ENCODE measurements around the gene SEMA6A. TPM values are rescaled to one million over a fixed set of nuclear protein-coding genes. Genes with fewer than 3 reads are reported as not detected.
A peak's percentile ranks its signal among the peaks of the same experiment; 100 is the strongest.

SEMA6A gene
- total and polyA plus RNA-seq, 5 experiments from 2014 or later, result 0.18 to 0.69 (median 0.22) TPM; not detected in 2

GRCh38 chr5:116573279-116573701 lies 1.3 kb downstream of the SEMA6A start:
- peak overlapping the region in 7 of 10 donors; percentile 49 to 78 (median 59) for H3K4me3 Mint-ChIP-seq
- peaks cover 38 to 78% (median 60%) of the 10 kb centered on the region in 5 donors for H3K27me3 Mint-ChIP-seq
- H3K9me3 Mint-ChIP-seq, result peaks cover 0 to 1% (median 0%) of the 10 kb centered on the region in 9 donors
- H3K4me1 Mint-ChIP-seq, result peaks cover 12 to 28% (median 25%) of the 10 kb centered on the region in 4 donors
- ATAC-seq (no peak), DNase-seq (no peak)
- no peak overlapping the region for H3K27ac Mint-ChIP-seq
- POLR2A ChIA-PET, result no interaction called here
- H3K36me3 Mint-ChIP-seq, result peaks cover 0 to 3% (median 2%) of the 10 kb centered on the region in 3 donors

GRCh38 chr5:116572350-116573278 lies 2.0 kb downstream of the SEMA6A start:
- peaks cover 40 to 82% (median 57%) of the 10 kb centered on the region in 5 donors for H3K27me3 Mint-ChIP-seq
- H3K36me3 Mint-ChIP-seq, result peaks cover 0 to 3% (median 2%) of the 10 kb centered on the region in 3 donors
- peaks cover 12 to 28% (median 25%) of the 10 kb centered on the region in 4 donors for H3K4me1 Mint-ChIP-seq
- H3K9me3 Mint-ChIP-seq, result peaks cover 0 to 1% (median 0%) of the 10 kb centered on the region in 9 donors
- ATAC-seq, result no peak
- H3K27ac Mint-ChIP-seq, result no peak overlapping the region
- POLR2A ChIA-PET, result no interaction called here
- H3K4me3 Mint-ChIP-seq, result peak overlapping the region in 4 of 10 donors; percentile 11 to 75 (median 36)
- DNase-seq, result no peak

- ATAC-seq, result no peak
- Mint-ChIP-seq H3K27me3 (peaks cover 44 to 90% (median 62%) of the 10 kb centered on the region in 5 donors), H3K27ac (no peak overlapping the region), H3K9me3 (peaks cover 0 to 1% (median 0%) of the 10 kb centered on the region in 9 donors), H3K4me3 (peak overlapping the region in 2 of 10 donors; percentile 11 to 14), H3K36me3 (peaks cover 0 to 3% (median 2%) of the 10 kb centered on the region in 3 donors), H3K4me1 (peaks cover 12 to 28% (median 25%) of the 10 kb centered on the region in 4 donors)
- no peak for DNase-seq
- POLR2A ChIA-PET, result no interaction called here
Observed at GRCh38 chr5:116571568-116572349, 2.9 kb downstream of the SEMA6A start.

- peaks cover 39 to 81% (median 51%) of the 10 kb centered on the region in 5 donors for H3K27me3 Mint-ChIP-seq
- H3K36me3 Mint-ChIP-seq, result peaks cover 0 to 2% (median under 1%) of the 10 kb centered on the region in 3 donors
- DNase-seq (no peak), ATAC-seq (no peak)
- POLR2A ChIA-PET, result no interaction called here
- peaks cover 6 to 18% (median 15%) of the 10 kb centered on the region in 4 donors for H3K4me1 Mint-ChIP-seq
- H3K4me3 Mint-ChIP-seq, result no peak overlapping the region
- H3K27ac Mint-ChIP-seq, result no peak overlapping the region
- no peaks in the 10 kb centered on the region for H3K9me3 Mint-ChIP-seq
Observed at GRCh38 chr5:116569999-116570398, 4.6 kb downstream of the SEMA6A start.

- Mint-ChIP-seq H3K27ac (no peak overlapping the region), H3K4me1 (peaks cover 0 to 2% (median 0%) of the 10 kb centered on the region in 4 donors), H3K4me3 (no peak overlapping the region), H3K27me3 (peaks cover 29 to 52% (median 35%) of the 10 kb centered on the region in 5 donors), H3K9me3 (no peaks in the 10 kb centered on the region), H3K36me3 (peaks cover 0 to 2% (median 0%) of the 10 kb centered on the region in 3 donors)
- POLR2A ChIA-PET, result no interaction called here
- DNase-seq (no peak), ATAC-seq (no peak)
Observed at GRCh38 chr5:116567106-116567505, 7.5 kb downstream of the SEMA6A start.

GRCh38 chr5:116566251-116566650 lies 8.4 kb downstream of the SEMA6A start:
- Mint-ChIP-seq H3K27ac (no peak overlapping the region), H3K36me3 (peaks cover 0 to 4% (median 0%) of the 10 kb centered on the region in 3 donors), H3K4me1 (peaks cover 0 to 7% (median 0%) of the 10 kb centered on the region in 4 donors), H3K27me3 (peaks cover 28 to 45% (median 30%) of the 10 kb centered on the region in 5 donors), H3K9me3 (no peaks in the 10 kb centered on the region), H3K4me3 (no peak overlapping the region)
- ATAC-seq, result no peak
- POLR2A ChIA-PET, result no interaction called here
- DNase-seq, result no peak

GRCh38 chr5:116564756-116565490 lies 9.7 kb downstream of the SEMA6A start:
- DNase-seq (no peak), ATAC-seq (no peak)
- Mint-ChIP-seq H3K36me3 (peaks cover 0 to 3% (median 0%) of the 10 kb centered on the region in 3 donors), H3K4me3 (no peak overlapping the region), H3K9me3 (no peaks in the 10 kb centered on the region), H3K27ac (no peak overlapping the region), H3K4me1 (peaks cover 0 to 7% (median 0%) of the 10 kb centered on the region in 4 donors), H3K27me3 (peaks cover 19 to 31% (median 21%) of the 10 kb centered on the region in 5 donors)
- POLR2A ChIA-PET, result no interaction called here

GRCh38 chr5:116564312-116564711 lies 10.3 kb downstream of the SEMA6A start:
- Mint-ChIP-seq H3K4me3 (no peak overlapping the region), H3K36me3 (peaks cover 0 to 3% (median 0%) of the 10 kb centered on the region in 3 donors), H3K9me3 (no peaks in the 10 kb centered on the region), H3K27ac (no peak overlapping the region), H3K27me3 (peaks cover 13 to 25% (median 15%) of the 10 kb centered on the region in 5 donors), H3K4me1 (peaks cover 0 to 7% (median 0%) of the 10 kb centered on the region in 4 donors)
- no peak for ATAC-seq
- POLR2A ChIA-PET, result no interaction called here
- no peak for DNase-seq

- no peak overlapping the region for H3K4me3 Mint-ChIP-seq
- peaks cover 0 to 3% (median 0%) of the 10 kb centered on the region in 3 donors for H3K36me3 Mint-ChIP-seq
- H3K4me1 Mint-ChIP-seq, result peaks cover 0 to 7% (median 0%) of the 10 kb centered on the region in 4 donors
- ATAC-seq (no peak), DNase-seq (no peak)
- peaks cover 8 to 20% (median 10%) of the 10 kb centered on the region in 5 donors for H3K27me3 Mint-ChIP-seq
- H3K27ac Mint-ChIP-seq, result no peak overlapping the region
- H3K9me3 Mint-ChIP-seq, result no peaks in the 10 kb centered on the region
- POLR2A ChIA-PET, result no interaction called here
Observed at GRCh38 chr5:116563736-116564308, 10.8 kb downstream of the SEMA6A start.

- Mint-ChIP-seq H3K27me3 (peaks cover 2 to 10% (median 7%) of the 10 kb centered on the region in 5 donors), H3K4me3 (no peak overlapping the region), H3K9me3 (no peaks in the 10 kb centered on the region), H3K27ac (no peak overlapping the region), H3K36me3 (peaks cover 0 to 3% (median 0%) of the 10 kb centered on the region in 3 donors), H3K4me1 (peaks cover 0 to 7% (median 0%) of the 10 kb centered on the region in 4 donors)
- no peak for ATAC-seq
- POLR2A ChIA-PET, result no interaction called here
- DNase-seq, result no peak
Observed at GRCh38 chr5:116562669-116563068, 12.0 kb downstream of the SEMA6A start.

- no peak for ATAC-seq
- DNase-seq, result no peak
- Mint-ChIP-seq H3K36me3 (peaks cover 0 to 3% (median 0%) of the 10 kb centered on the region in 3 donors), H3K9me3 (no peaks in the 10 kb centered on the region), H3K4me3 (no peak overlapping the region), H3K27me3 (peaks cover 0 to 2% (median 2%) of the 10 kb centered on the region in 5 donors), H3K4me1 (peaks cover 0 to 7% (median 0%) of the 10 kb centered on the region in 4 donors), H3K27ac (no peak overlapping the region)
- POLR2A ChIA-PET, result no interaction called here
Observed at GRCh38 chr5:116561658-116562057, 13.0 kb downstream of the SEMA6A start.
